NCI-H1048 (cell line): Measurements from ENCODE around the gene LRRIQ1.

Source experiments
- DNase-seq: peaks from one replicate; lab custom pipeline; 2025; lab: John Stamatoyannopoulos, UW

LRRIQ1 gene

GRCh38 chr12:85281636-85282312, 245.6 kb downstream of the LRRIQ1 start:
- DNase-seq, result no peak

- DNase-seq, result no peak
Measured at GRCh38 chr12:85283560-85283959, 247.4 kb downstream of the LRRIQ1 start.
